Fibroblast of mammary gland (primary cell): ENCODE data around the gene HSBP1.
A peak's percentile ranks its signal among the peaks of the same experiment; 100 is the strongest.

Experiments used
- DNase-seq: peaks from one replicate; pipeline ENCODE4 v3.0.0-alpha.2; 2010; ENCODE audit warnings: low read depth
- H3K4me3 ChIP-seq: 2 replicates; pipeline ENCODE4 v1.5.1; 2011; ENCODE audit warnings: low read depth, mild to moderate bottlenecking, low read length, moderate library complexity; ENCODE audit not compliant: control insufficient read depth
- CTCF ChIP-seq: conservative IDR thresholded peaks from 2 replicates; pipeline ENCODE4 v1.5.1; 2011; ENCODE audit warnings: low read depth, low read length, inconsistent platforms; ENCODE audit not compliant: control insufficient read depth, insufficient read depth

HSBP1 gene

DNA sequence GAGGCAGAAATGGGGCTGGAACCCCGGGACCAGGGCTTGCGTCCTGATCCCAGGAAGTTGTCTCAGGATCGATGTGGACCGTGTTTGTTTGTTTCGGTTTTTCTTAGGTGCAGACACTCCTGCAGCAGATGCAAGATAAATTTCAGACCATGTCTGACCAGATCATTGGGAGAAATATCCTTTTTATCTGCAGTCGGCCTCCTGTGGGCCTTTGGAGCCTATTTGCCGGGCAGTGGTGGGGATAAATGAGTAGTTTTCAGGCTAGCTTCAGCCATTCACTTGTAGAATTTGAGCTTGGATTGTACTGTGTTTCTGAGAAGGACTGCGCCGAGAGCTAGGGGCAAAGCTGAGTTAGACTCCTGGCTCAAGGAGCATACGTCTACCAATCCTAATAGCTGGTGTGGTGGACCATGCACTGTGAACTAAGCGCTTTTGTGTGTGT is 816 bp downstream of the HSBP1 start:
- H3K4me3 ChIP-seq: peak overlapping the region; percentile 88
- no peak for DNase-seq
- no peak for TF ChIP-seq CTCF

- no peak for DNase-seq
- H3K4me3 ChIP-seq: peak overlapping the region; percentile 88
- TF ChIP-seq CTCF: no peak
These were observed 1.3 kb downstream of the HSBP1 start for GRCh38 chr16:83809092-83809491.

- H3K4me3 ChIP-seq: no peak overlapping the region
- no peak for TF ChIP-seq CTCF
These were observed 3.1 kb downstream of the HSBP1 start for GRCh38 chr16:83810901-83811300.

DNA sequence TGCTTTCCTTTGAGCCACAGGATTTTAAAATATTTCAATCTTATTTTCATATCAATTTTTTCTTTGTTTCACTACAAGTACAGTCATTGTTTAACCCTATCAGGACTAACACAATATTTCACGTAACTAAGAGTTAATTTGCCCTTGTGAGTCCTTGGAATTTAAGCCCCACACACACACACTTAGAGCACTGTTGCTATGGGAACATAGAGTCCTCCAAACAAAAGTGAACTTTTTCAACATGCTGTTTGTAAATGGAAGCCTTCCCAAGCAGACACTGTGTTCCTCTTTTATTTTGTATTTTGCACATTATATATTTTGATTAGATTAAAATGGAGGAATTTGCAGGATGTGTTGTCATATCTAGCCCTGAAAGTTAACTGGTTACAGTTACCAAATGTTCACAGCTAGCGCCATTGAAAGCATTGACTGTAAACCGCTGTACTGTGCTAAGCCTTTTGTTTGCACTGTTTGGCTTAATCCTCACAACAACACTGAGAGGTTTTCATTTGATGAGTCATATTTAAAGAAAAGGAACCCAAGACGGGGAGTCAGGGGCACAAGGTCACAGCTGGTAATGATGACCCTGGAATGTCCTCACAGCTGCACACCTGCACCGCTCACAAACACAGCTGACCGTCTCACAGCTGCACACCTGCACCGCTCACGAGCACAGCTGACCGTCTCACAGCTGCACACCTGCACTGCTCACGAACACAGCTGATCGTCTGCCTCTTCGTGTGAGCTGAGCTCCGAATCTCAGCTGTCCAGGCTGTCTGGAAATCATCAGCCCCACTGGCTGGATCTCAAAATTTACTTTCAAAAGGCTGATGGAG is 6.3 kb downstream of the HSBP1 start:
- no peak for TF ChIP-seq CTCF
- peak; percentile 60 for DNase-seq
- no peak overlapping the region for H3K4me3 ChIP-seq

More at GRCh38 chr16:83810901-83811300, 3.1 kb downstream of the HSBP1 start:
- DNase-seq: no peak

DNA sequence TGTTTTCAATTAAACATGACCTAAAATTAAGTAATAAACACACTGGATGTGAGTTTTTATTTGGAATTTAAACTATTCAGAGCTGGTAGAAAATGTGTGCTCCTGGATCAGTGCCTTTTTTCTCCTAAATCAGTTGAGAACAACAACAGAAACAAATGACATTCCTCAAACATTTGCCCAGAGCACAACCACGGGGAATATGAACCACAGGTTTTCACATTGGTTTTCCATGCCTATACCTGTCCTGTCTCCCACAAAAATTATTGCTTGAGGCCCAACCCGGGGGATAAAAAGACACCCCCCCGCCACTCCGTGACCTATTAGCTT is 6.8 kb downstream of the HSBP1 start:
- no peak overlapping the region for H3K4me3 ChIP-seq
- DNase-seq: no peak
- no peak for TF ChIP-seq CTCF

DNA sequence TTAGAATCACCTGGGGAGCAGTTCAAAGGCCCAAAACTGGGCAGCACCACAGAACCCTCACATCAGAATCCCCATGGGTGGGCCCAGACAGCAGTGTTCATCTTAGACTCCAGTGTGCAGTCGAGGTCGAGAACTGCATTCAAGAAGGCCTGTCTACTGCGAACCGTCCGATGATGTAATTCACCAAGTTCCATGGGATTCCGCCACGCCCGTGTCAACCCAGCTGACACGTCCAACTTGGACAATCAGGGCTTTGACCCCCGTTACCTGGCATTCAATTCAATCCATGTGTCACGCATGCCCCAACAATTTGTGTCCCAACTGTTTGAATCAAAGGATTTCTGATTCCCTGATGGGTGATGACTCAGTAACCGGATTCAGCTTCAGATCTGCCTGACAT is 9.2 kb downstream of the HSBP1 start:
- DNase-seq: no peak
- no peak overlapping the region for H3K4me3 ChIP-seq
- no peak for TF ChIP-seq CTCF
